DMS79 treated with DMSO at 0.1 percent for 48 hours (cell line): ENCODE data around the gene ZMYM3.

ENCODE experiments used
- DNase-seq: peaks from one replicate; lab custom pipeline; 2025; lab: John Stamatoyannopoulos, UW

The ZMYM3 gene

GRCh38 chrX:71214152-71214551, 39.8 kb downstream of the ZMYM3 start:
- no peak for DNase-seq

- no peak for DNase-seq
Observed at GRCh38 chrX:71212536-71212935, 41.4 kb downstream of the ZMYM3 start.

- no peak for DNase-seq
Observed at GRCh38 chrX:71210816-71211215, 43.1 kb downstream of the ZMYM3 start.

GRCh38 chrX:71199252-71200008, 54.5 kb downstream of the ZMYM3 start:
- no peak for DNase-seq

- no peak for DNase-seq
Observed at GRCh38 chrX:71198066-71198465, 55.9 kb downstream of the ZMYM3 start.

- no peak for DNase-seq
Observed at GRCh38 chrX:71195964-71196649, 57.8 kb downstream of the ZMYM3 start.

- DNase-seq = no peak
Observed at GRCh38 chrX:71191248-71191647, 62.7 kb downstream of the ZMYM3 start.
